HG02588 (cell line): ENCODE data around the gene ARSG.
"Not testable (repeated sequence)": the region's sequence is repeated elsewhere in the genome, so short reads cannot be mapped to it uniquely, and the experiment has no call there.

Experiments
- ATAC-seq: cut with Tn5 transposase; IDR thresholded peaks from one replicate; pipeline ENCODE4 v1.9.1; 2021; ENCODE audit warnings: mild to moderate bottlenecking, moderate library complexity; ENCODE audit not compliant: unreplicated experiment

Gene ARSG

GRCh38 chr17:68290955-68291835 is at the start of gene ARSG, which contains the start of gene SLC16A6:
Gene ARSG (plus strand): TSS chr17:68291495. CDS start chr17:68307494, 15,999 bp downstream.
Gene SLC16A6 (minus strand): TSS chr17:68291127. CDS start chr17:68278320, 12,807 bp downstream.
- peak; percentile 54 for ATAC-seq

GRCh38 chr17:68246271-68247028 is 44.8 kb upstream of the ARSG start:
- no peak for ATAC-seq

- peak; percentile 85 for ATAC-seq
These were observed 43.7 kb upstream of the ARSG start, which contains the start of gene AMZ2 for GRCh38 chr17:68247445-68248198. Gene AMZ2 (plus strand): TSS chr17:68248043. CDS start chr17:68250188, 2,145 bp downstream.

- ATAC-seq = peak; percentile 32
These were observed 43.0 kb upstream of the ARSG start for GRCh38 chr17:68248199-68248825.

- ATAC-seq = no peak
These were observed 42.4 kb upstream of the ARSG start for GRCh38 chr17:68248891-68249290.

- ATAC-seq = no peak
These were observed 41.9 kb upstream of the ARSG start for GRCh38 chr17:68249354-68249765.

GRCh38 chr17:68253426-68253825 is 37.9 kb upstream of the ARSG start:
- not testable (repeated sequence) for ATAC-seq

GRCh38 chr17:68255151-68255550 is 36.1 kb upstream of the ARSG start:
- ATAC-seq = no peak

- ATAC-seq = no peak
These were observed 35.4 kb upstream of the ARSG start for GRCh38 chr17:68255731-68256538.

GRCh38 chr17:68256701-68257100 is 34.6 kb upstream of the ARSG start:
- ATAC-seq = not testable (repeated sequence)

GRCh38 chr17:68257934-68258333 is 33.4 kb upstream of the ARSG start:
- ATAC-seq = no peak

GRCh38 chr17:68258890-68259647 is 32.2 kb upstream of the ARSG start:
- ATAC-seq = peak; percentile 94

- ATAC-seq = not testable (repeated sequence)
These were observed 31.7 kb upstream of the ARSG start for GRCh38 chr17:68259648-68259951.

GRCh38 chr17:68260051-68260762 is 31.1 kb upstream of the ARSG start:
- no peak for ATAC-seq

- ATAC-seq = not testable (repeated sequence)
These were observed 28.8 kb upstream of the ARSG start for GRCh38 chr17:68262467-68262866.

GRCh38 chr17:68263101-68263681 is 28.1 kb upstream of the ARSG start:
- peak; percentile 32 for ATAC-seq

GRCh38 chr17:68265833-68266232 is 25.5 kb upstream of the ARSG start:
- not testable (repeated sequence) for ATAC-seq

- ATAC-seq = no peak
These were observed 17.6 kb upstream of the ARSG start for GRCh38 chr17:68273722-68274121.
